Measurements from ENCODE around the gene RAI1. TPM values are rescaled to one million over a fixed set of nuclear protein-coding genes. Genes with fewer than 3 reads are reported as not detected.

Gene RAI1
- total and polyA plus RNA-seq, 2 of the 13 experiments (the other 11 are each of a cell fraction or from before 2014, with no cell fraction given), result 3.4 to 5.2 TPM

DNA sequence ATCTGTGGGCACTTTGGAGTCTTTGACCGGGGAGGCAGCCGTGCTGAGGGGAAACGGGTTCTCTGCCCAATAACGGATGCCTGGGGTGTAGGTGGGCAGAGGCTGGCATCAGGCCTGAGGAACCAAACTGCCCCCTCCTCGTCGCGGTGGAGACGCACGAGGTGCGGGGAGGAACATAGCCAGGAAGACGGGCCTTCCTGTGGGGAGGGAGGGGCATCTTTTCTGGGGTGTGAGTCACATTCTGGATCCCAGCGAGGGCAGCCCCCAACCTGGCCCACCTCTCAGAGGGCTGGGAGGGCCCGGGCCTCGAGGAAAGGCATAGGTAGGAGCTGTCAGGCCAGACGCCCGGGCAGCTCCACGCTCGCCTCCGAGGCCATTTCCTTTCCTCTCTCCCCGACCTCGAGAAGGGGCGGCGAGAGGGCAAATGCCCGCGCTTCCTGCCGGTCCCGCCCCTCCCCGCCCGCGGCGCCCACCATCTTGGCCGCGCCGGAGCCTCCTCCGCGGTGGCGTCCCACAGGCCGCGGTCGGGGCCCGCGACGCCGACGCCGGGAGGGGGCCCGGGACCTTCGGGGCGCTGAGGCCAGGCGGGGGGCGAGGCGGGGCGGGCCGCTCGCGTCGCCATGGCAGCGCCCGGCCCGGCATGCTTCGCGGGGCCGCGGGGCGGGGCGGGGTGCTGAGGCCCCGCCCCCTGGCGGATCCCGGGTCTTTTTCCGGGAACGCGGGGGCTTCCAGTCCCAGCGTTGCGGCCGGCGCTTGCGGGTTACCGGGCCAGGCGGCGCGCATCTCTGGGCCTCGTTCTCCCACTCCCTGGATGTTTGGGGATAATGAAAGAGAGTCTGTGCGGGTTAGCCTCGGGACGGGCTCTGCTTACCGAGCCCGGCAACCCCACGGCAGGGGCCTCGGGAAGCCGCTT is 13.2 kb downstream of the RAI1 start (continued):
- TF ChIP-seq, protein P1, sequence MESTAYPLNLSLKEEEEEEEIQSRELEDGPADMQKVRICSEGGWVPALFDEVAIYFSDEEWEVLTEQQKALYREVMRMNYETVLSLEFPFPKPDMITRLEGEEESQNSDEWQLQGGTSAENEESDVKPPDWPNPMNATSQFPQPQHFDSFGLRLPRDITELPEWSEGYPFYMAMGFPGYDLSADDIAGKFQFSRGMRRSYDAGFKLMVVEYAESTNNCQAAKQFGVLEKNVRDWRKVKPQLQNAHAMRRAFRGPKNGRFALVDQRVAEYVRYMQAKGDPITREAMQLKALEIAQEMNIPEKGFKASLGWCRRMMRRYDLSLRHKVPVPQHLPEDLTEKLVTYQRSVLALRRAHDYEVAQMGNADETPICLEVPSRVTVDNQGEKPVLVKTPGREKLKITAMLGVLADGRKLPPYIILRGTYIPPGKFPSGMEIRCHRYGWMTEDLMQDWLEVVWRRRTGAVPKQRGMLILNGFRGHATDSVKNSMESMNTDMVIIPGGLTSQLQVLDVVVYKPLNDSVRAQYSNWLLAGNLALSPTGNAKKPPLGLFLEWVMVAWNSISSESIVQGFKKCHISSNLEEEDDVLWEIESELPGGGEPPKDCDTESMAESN (CRISPR knock-in tag; conservative IDR thresholded peaks at IDR 0.05), result 0 out of 2 replicates have a peak, but pooled peaks have one; percentile 9
- TF ChIP-seq, protein P2, sequence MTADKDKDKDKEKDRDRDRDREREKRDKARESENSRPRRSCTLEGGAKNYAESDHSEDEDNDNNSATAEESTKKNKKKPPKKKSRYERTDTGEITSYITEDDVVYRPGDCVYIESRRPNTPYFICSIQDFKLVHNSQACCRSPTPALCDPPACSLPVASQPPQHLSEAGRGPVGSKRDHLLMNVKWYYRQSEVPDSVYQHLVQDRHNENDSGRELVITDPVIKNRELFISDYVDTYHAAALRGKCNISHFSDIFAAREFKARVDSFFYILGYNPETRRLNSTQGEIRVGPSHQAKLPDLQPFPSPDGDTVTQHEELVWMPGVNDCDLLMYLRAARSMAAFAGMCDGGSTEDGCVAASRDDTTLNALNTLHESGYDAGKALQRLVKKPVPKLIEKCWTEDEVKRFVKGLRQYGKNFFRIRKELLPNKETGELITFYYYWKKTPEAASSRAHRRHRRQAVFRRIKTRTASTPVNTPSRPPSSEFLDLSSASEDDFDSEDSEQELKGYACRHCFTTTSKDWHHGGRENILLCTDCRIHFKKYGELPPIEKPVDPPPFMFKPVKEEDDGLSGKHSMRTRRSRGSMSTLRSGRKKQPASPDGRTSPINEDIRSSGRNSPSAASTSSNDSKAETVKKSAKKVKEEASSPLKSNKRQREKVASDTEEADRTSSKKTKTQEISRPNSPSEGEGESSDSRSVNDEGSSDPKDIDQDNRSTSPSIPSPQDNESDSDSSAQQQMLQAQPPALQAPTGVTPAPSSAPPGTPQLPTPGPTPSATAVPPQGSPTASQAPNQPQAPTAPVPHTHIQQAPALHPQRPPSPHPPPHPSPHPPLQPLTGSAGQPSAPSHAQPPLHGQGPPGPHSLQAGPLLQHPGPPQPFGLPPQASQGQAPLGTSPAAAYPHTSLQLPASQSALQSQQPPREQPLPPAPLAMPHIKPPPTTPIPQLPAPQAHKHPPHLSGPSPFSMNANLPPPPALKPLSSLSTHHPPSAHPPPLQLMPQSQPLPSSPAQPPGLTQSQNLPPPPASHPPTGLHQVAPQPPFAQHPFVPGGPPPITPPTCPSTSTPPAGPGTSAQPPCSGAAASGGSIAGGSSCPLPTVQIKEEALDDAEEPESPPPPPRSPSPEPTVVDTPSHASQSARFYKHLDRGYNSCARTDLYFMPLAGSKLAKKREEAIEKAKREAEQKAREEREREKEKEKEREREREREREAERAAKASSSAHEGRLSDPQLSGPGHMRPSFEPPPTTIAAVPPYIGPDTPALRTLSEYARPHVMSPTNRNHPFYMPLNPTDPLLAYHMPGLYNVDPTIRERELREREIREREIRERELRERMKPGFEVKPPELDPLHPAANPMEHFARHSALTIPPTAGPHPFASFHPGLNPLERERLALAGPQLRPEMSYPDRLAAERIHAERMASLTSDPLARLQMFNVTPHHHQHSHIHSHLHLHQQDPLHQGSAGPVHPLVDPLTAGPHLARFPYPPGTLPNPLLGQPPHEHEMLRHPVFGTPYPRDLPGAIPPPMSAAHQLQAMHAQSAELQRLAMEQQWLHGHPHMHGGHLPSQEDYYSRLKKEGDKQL (CRISPR knock-in tag; IDR thresholded peaks at IDR 0.05; ENCODE audit: low read depth), result no peak
- TF ChIP-seq ZNF790 (CRISPR knock-in tag; IDR thresholded peaks at IDR 0.05; ENCODE audit: borderline replicate concordance) (0 out of 2 replicates have a peak, but pooled peaks have one; percentile 16), ARHGAP35 (CRISPR knock-in tag; IDR thresholded peaks at IDR 0.05; ENCODE audit: borderline replicate concordance) (no peak), ZNF605 (CRISPR knock-in tag; IDR thresholded peaks at IDR 0.05) (peak; percentile 35; the same call in 1 of the 2 replicates), BRCA1 (CRISPR knock-in tag; IDR thresholded peaks at IDR 0.05) (no peak), CAMTA2 (CRISPR knock-in tag; IDR thresholded peaks at IDR 0.05; ENCODE audit: borderline replicate concordance) (0 out of 2 replicates have a peak, but pooled peaks have one; percentile 60), HNRNPL (IDR thresholded peaks at IDR 0.05; ENCODE audit: low read depth, low read length) (peak; percentile 91), TSC22D2 (CRISPR knock-in tag; IDR thresholded peaks at IDR 0.05; ENCODE audit: borderline replicate concordance) (0 out of 2 replicates have a peak, but pooled peaks have one; percentile 12), FOXA3 (CRISPR knock-in tag; IDR thresholded peaks at IDR 0.05) (0 out of 2 replicates have a peak, but pooled peaks have one; percentile 6), KLF6 (CRISPR knock-in tag; IDR thresholded peaks at IDR 0.05) (0 out of 2 replicates have a peak, but pooled peaks have one; percentile 12), KMT2A (CRISPR knock-in tag; IDR thresholded peaks at IDR 0.05) (0 out of 2 replicates have a peak, but pooled peaks have one; percentile 44), RFX1 (IDR thresholded peaks at IDR 0.05) (peak; percentile 41; the same call in 1 of the 2 replicates), SMC3 (IDR thresholded peaks at IDR 0.05; ENCODE audit: low read length) (no peak), HDAC1 (CRISPR knock-in tag; IDR thresholded peaks at IDR 0.05) (peak; percentile 26), SRSF1 (optimal IDR thresholded peaks at IDR 0.05; ENCODE audit: low read depth, low read length) (no peak)
- TF ChIP-seq, protein P3, sequence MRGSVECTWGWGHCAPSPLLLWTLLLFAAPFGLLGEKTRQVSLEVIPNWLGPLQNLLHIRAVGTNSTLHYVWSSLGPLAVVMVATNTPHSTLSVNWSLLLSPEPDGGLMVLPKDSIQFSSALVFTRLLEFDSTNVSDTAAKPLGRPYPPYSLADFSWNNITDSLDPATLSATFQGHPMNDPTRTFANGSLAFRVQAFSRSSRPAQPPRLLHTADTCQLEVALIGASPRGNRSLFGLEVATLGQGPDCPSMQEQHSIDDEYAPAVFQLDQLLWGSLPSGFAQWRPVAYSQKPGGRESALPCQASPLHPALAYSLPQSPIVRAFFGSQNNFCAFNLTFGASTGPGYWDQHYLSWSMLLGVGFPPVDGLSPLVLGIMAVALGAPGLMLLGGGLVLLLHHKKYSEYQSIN (CRISPR knock-in tag; IDR thresholded peaks at IDR 0.05; ENCODE audit: borderline replicate concordance), result no peak
- TF ChIP-seq, protein P4, sequence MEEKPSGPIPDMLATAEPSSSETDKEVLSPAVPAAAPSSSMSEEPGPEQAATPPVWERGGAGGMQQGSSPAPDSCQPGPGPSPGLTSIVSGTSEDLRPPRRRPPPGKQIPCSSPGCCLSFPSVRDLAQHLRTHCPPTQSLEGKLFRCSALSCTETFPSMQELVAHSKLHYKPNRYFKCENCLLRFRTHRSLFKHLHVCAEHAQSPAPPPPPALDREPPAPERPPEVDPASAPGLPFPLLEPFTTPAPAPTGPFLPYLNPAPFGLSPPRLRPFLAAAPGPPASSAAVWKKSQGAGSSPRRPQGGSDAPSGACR (CRISPR knock-in tag; IDR thresholded peaks at IDR 0.05), result peak; percentile 57; the same call in 1 of the 2 replicates

Data from HepG2 (cell line).